ENCODE results near the gene PPP1R27.

Gene PPP1R27

GRCh38 chr17:81821147-81821546, 13.7 kb downstream of the PPP1R27 start:
- no peak for DNase-seq (ENCODE audit: low read depth)

GRCh38 chr17:81819708-81820107, 15.1 kb downstream of the PPP1R27 start:
- DNase-seq (ENCODE audit: low read depth), result no peak

- DNase-seq (ENCODE audit: low read depth), result no peak
Observed at GRCh38 chr17:81817758-81818147, 17.1 kb downstream of the PPP1R27 start.

GRCh38 chr17:81815646-81815986, 19.2 kb downstream of the PPP1R27 start:
- DNase-seq (ENCODE audit: low read depth), result no peak

- DNase-seq (ENCODE audit: low read depth), result no peak
Observed at GRCh38 chr17:81814748-81815645, 19.9 kb downstream of the PPP1R27 start.

GRCh38 chr17:81813861-81814683, 20.8 kb downstream of the PPP1R27 start:
- no peak for DNase-seq (ENCODE audit: low read depth)

GRCh38 chr17:81813371-81813684, 21.5 kb downstream of the PPP1R27 start:
- no peak for DNase-seq (ENCODE audit: low read depth)

GRCh38 chr17:81812571-81813370, 22.1 kb downstream of the PPP1R27 start:
- no peak for DNase-seq (ENCODE audit: low read depth)

GRCh38 chr17:81811705-81812570, 22.9 kb downstream of the PPP1R27 start:
- DNase-seq (ENCODE audit: low read depth), result no peak

GRCh38 chr17:81810892-81811704, 23.8 kb downstream of the PPP1R27 start:
- no peak for DNase-seq (ENCODE audit: low read depth)

GRCh38 chr17:81810476-81810875, 24.4 kb downstream of the PPP1R27 start:
- no peak for DNase-seq (ENCODE audit: low read depth)

GRCh38 chr17:81809556-81809998, 25.3 kb downstream of the PPP1R27 start:
- no peak for DNase-seq (ENCODE audit: low read depth)

GRCh38 chr17:81808778-81809555, 25.9 kb downstream of the PPP1R27 start:
- DNase-seq (ENCODE audit: low read depth), result no peak

- DNase-seq (ENCODE audit: low read depth), result no peak
Observed at GRCh38 chr17:81807839-81808238, 27.0 kb downstream of the PPP1R27 start.

GRCh38 chr17:81807210-81807719, 27.6 kb downstream of the PPP1R27 start:
- DNase-seq (ENCODE audit: low read depth), result no peak

GRCh38 chr17:81806461-81807209, 28.2 kb downstream of the PPP1R27 start:
- no peak for DNase-seq (ENCODE audit: low read depth)

- DNase-seq (ENCODE audit: low read depth), result no peak
Observed at GRCh38 chr17:81805707-81806460, 29.0 kb downstream of the PPP1R27 start.
